SK-N-MC (cell line): ENCODE data around the gene COMMD9.
A peak's percentile ranks its signal among the peaks of the same experiment; 100 is the strongest.

ENCODE experiments used
- EZH2 ChIP-seq: fragments of 200-600 bp; sonication (generic); IDR thresholded peaks from one replicate; pipeline ENCODE4 v1.6.1; 2017; ENCODE audit warnings: antibody characterized with exemption
- FOXP2 ChIP-seq: optimal IDR thresholded peaks from 2 replicates; pipeline ENCODE3; 2011; ENCODE audit warnings: mild to moderate bottlenecking, moderate library complexity; ENCODE audit not compliant: insufficient read depth; ENCODE audit errors: extremely low read length, control extremely low read depth
- POLR2AphosphoS5 ChIP-seq: IDR thresholded peaks from 2 replicates; pipeline ENCODE4 v1.6.1; 2012; ENCODE audit warnings: mild to moderate bottlenecking, low read depth, low read length, borderline replicate concordance

- TF ChIP-seq POLR2AphosphoS5 (peak; percentile 85), EZH2 (no peak), FOXP2 (peak; percentile 79)
Measured at GRCh38 chr11:36289226-36289852, at the start of gene COMMD9.
